PC-3 (cell line): Measurements from ENCODE around the gene SHROOM3.

Experiments
- CTCF ChIP-seq: fragments of 300-600 bp; sonication (generic); conservative IDR thresholded peaks from 2 replicates; pipeline ENCODE4 v1.5.1; 2017; ENCODE audit warnings: antibody characterized with exemption, low read depth, mild to moderate bottlenecking, low read length
- EZH2 ChIP-seq: fragments of 300-600 bp; sonication (generic); IDR thresholded peaks from one replicate; pipeline ENCODE4 v1.6.1; 2017; ENCODE audit warnings: antibody characterized with exemption, mild to moderate bottlenecking, low read length; ENCODE audit not compliant: unreplicated experiment

- TF ChIP-seq EZH2 (no peak), CTCF (no peak)
Measured at GRCh38 chr4:76823495-76823894, 388.5 kb downstream of the SHROOM3 start.
